SU-DHL-6 (cell line): ENCODE measurements around the gene CA5A.

Experiments
- CTCF ChIP-seq: fragments of 200-600 bp; sonication (generic); IDR thresholded peaks from one replicate; pipeline ENCODE4 v1.5.1; 2017; ENCODE audit warnings: antibody characterized with exemption, mild to moderate bottlenecking, low read length, moderate library complexity; ENCODE audit not compliant: insufficient read depth, poor library complexity, severe bottlenecking
- EZH2phosphoT487 ChIP-seq: fragments of 200-600 bp; sonication (generic), shearing (Covaris generic); conservative IDR thresholded peaks from 2 replicates; pipeline ENCODE4 v1.6.1; 2018; ENCODE audit warnings: mild to moderate bottlenecking, antibody characterized with exemption, low read length, moderate library complexity, mixed read lengths

GRCh38 chr16:87945351-87946042 lies 9.2 kb upstream of the CA5A start:
- no peak for TF ChIP-seq CTCF
- TF ChIP-seq EZH2phosphoT487, result no peak
